HUDEP-2 (cell line): ENCODE measurements around the gene VSIG4.

Experiments
- DNase-seq, 76 experiments: peaks; one replicate each; lab custom pipeline; 2025; ENCODE audit not compliant: unreplicated experiment in 76 of 76; lab: John Stamatoyannopoulos, UW

VSIG4 gene

GRCh38 chrX:66012094-66012534, 27.8 kb downstream of the VSIG4 start:
- no peak for DNase-seq

DNA sequence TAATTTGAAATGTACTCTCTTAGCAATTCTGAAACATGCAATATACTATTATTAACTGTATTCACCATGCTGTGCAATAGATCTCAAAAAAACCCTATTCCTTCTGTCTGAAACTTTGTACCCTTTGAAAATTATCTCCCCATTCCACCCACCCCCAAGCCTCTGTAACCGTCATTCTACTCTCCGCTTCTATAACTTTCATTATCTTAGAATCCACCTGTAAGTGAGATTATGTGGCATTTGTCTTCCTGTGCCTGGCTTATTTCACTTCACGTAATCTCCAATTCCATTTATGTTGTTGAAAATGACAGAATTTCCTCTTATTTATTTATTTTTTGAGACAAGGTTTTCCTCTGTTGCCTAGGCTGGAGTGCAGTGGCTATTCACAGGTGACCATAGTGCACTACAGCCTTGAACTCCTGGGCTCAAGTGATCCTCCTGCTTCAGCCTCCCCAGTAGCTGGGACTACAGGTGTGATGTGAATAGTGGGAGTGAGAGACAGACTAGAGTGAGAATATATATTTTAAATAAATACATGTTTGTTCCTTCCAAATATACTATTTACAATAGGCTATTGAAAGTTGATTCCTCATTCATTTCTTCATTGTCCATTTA, 30.5 kb downstream of the VSIG4 start:
- DNase-seq = peak in 42 of 76 experiments; percentile 1 to 69 (median 14)

GRCh38 chrX:66008328-66008970, 31.4 kb downstream of the VSIG4 start:
- DNase-seq = peak in 22 of 76 experiments; percentile 0 to 66 (median 27)

DNA sequence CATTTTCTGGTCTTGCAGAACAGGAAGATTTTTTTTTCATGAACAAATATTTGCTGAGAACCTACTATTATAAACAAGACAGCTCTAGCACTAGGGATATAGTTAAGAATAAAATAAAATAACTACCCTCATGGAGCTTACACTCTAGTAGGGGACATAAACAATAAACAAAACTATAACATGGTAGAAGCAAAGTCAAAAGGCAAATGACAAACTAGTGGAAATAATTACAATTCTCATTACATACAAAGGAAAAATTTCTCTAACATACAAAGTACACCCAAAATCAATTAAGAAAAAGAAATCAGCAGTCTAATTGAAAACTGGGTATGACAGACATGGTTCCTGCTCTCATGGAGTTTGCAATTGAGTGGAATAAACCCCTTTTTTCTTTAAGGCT, 32.0 kb downstream of the VSIG4 start:
- no peak for DNase-seq

- peak in 33 of 76 experiments; percentile 0 to 53 (median 8) for DNase-seq
These were observed 33.9 kb downstream of the VSIG4 start for GRCh38 chrX:66005830-66006449.

DNA sequence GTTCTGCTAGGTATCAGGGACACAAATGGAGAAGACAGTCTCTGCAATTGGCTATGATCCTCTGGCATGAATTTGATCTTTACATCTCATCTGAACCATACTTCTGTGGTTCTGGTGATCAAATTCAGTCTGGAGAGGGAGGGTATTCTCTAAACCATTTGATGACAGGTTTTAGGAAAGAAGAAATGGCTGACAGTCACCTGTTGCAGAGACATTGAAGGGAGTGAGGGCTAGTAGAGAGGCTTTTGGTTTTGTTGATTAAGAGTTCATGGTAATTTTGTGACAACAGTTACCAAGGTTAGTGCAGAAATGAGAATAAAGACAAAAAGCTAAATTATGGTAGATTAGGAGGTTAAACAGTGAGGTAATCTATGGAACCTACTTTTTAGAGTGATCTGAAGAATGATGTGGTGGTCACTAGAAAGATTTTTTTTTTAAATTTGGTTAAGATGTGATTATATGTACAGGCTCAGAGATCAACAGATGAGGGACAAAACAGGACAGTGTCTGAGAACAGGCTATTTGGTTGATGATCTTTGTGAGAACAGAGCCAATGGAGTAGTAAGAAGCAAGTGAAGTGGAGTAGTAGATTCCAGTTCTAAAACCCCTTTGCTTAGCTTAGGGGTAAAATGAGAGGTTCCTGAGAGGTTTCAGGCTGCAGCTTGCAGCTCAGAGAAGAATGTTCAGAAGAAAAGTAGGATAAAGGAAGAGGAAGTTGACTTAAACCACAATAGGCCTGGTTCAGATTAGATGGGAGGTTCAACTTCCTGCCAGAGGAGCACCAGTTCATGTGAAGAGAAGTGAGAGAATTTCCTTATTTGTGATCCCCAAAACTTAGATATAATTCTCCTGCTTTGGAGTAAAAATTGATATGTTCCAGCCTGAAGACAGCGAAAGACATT, 34.7 kb downstream of the VSIG4 start:
- DNase-seq = peak in 22 of 76 experiments; percentile 0 to 52 (median 4)

DNA sequence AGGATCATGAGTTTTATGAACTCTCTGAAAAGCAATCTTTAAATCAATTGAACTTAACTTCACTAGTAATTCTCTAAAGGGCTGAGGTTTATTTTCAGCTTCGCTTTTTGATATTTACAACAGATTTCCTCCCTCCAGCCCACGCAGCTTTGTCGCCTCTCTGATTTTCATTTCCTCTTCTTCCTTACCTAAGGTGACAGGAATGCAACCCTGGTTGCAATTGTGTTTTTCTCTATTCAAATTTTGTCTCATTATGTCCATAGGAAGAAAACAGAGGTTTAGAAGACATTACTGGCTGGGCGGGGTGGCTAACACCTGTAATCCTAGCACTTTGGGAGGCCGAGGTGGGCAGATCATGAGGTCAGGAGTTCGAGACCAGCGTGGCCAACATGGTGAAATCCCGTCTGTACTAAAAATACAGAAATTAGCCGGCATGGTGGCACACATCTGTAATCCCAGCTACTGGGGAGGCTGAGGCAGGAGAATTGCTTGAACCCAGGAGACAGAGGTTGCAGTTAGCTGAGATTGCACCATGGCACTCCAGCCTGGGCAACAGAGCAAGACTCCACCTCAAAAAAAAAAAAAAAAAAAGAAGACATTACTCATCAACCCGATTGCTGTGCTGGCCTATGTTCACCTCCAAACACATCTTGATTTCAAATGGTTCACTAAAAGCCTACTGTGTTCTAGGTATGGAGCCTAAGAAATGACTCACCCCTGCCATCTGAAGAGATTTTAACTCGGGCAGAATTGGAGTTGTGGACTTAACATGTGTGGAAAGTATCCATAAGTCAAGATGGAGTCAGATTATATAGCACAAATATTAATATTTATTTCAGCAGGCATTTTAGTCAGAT, 36.8 kb downstream of the VSIG4 start:
- DNase-seq = no peak

DNA sequence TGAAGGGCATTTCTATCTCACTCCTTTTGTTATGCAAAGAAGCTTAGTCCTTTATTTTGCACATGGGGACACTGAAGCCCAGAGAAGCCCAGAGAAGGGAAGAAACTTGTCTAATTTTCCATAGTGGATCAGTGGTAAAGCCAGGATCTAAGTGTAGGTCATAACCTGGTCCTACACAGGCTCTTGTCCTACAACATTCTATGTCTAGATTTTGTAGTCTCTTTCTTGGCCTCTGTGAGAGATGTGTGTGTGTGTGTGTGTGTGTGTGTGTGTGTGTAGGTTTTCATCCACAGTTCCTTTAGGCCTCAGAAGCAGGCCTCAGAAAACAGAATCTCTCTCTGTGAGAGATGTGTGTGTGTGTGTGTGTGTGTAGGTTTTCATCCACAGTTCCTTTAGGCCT, 38.3 kb downstream of the VSIG4 start:
- DNase-seq = no peak

GRCh38 chrX:66000628-66001272, 39.1 kb downstream of the VSIG4 start:
- no peak for DNase-seq

DNA sequence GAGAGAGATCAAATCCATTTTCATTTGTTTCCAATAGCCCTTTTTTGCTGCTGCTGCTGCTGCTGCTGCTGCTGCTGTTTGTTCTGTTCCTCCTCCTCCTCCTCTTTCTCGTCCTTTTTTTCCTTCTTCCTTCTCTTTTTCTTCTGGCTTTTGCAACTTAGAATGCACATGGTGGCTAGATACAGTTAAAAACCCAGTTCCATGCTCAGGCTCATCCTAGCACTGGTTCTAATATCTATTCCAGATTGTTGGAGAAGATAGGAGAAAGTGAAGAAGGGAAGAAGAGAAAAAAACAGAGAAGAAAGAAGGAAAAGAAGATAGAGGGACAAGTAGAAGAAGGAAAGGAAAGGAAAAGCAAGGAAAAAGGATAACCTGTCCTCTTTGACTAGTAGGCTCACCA, 39.7 kb downstream of the VSIG4 start:
- no peak for DNase-seq

GRCh38 chrX:65999563-66000148, 40.2 kb downstream of the VSIG4 start:
- peak in 15 of 76 experiments; percentile 0 to 28 (median 5) for DNase-seq

- no peak for DNase-seq
These were observed 40.8 kb downstream of the VSIG4 start for GRCh38 chrX:65999029-65999562.

DNA sequence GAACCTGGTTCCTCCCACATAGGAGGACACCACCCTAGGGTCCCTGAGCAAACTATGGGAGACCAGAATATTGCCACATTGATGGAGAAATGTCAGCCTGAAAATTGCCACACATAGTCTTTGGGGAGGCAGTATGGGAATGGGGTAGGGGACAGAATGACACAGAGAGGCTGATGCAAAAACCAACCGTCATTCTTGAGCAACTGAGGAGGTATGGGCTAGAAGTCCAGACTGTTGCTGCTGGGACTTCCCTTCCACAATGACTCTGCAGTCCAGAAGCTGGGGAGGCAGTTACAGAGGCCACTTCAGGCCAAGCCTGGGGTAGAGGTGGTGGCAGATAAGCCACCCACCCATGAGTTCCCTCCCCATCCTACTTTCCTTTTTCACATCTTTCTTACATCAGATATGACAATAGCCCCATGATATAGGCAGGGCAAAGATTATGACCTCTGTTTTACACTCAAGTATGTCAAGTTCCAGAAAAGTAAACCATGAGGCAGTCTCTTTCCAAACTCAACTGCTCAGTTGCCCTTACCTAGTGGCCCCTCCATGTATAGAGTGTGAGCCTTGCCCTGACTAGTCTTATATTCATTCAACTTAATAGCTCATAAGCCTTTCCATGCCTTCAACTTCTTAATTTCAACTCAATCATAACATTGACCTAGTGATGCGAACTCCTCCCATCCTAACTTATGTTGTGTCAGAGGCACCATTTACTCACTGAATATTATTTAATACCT, 41.7 kb downstream of the VSIG4 start:
- DNase-seq = peak in 75 of 76 experiments; percentile 2 to 91 (median 68)

- DNase-seq = peak in 4 of 76 experiments; percentile 7 to 19 (median 14)
These were observed 45.1 kb downstream of the VSIG4 start for GRCh38 chrX:65994519-65995506.

GRCh38 chrX:65993915-65994460, 45.9 kb downstream of the VSIG4 start:
- no peak for DNase-seq

GRCh38 chrX:65993332-65993731, 46.5 kb downstream of the VSIG4 start:
- DNase-seq = no peak

GRCh38 chrX:65990702-65991101, 49.2 kb downstream of the VSIG4 start:
- peak in 1 of 76 experiments; percentile 0 for DNase-seq
